ENCODE results near the gene ERN1. TPM values are rescaled to one million over a fixed set of nuclear protein-coding genes. Genes with fewer than 3 reads are reported as not detected.
"Not testable (repeated sequence)": the region's sequence is repeated elsewhere in the genome, so short reads cannot be mapped to it uniquely, and the experiment has no call there.

The ERN1 gene
- total RNA-seq, 1 experiment from 2014 or later = 79.5 TPM

- TF ChIP-seq CTCF (IDR thresholded peaks at IDR 0.05; ENCODE audit: unreplicated experiment) = no peak
- peak overlapping the region; percentile 50 for H3K27ac Mint-ChIP-seq (ENCODE audit: low read depth, unreplicated experiment)
Observed at GRCh38 chr17:64171041-64171440, 41.1 kb upstream of the ERN1 start.

GRCh38 chr17:64170286-64170685 lies 40.3 kb upstream of the ERN1 start:
- intact Hi-C loops (cut with micrococcal nuclease) = no loop called here
- H3K4me1 Mint-ChIP-seq (ENCODE audit: insufficient read depth, unreplicated experiment) = peaks cover 24% of the 10 kb centered on the region
- no peaks in the 10 kb centered on the region for H3K27me3 Mint-ChIP-seq (ENCODE audit: insufficient read depth, unreplicated experiment)
- H3K4me3 Mint-ChIP-seq (ENCODE audit: unreplicated experiment) = no peak overlapping the region
- H3K9me3 Mint-ChIP-seq (ENCODE audit: unreplicated experiment) = no peaks in the 10 kb centered on the region
- TF ChIP-seq CTCF (IDR thresholded peaks at IDR 0.05; ENCODE audit: unreplicated experiment) = no peak
- ChIA-PET CTCF (interaction anchor here (0.7 kb wide), 1 partner anchor 88 kb away, joined by 3 read pairs; no protein-coding TSS in a partner anchor), POLR2A (interaction anchor here (1.1 to 2.0 kb wide), 2 partner anchors 21 to 539 kb away, joined by 3 to 10 read pairs; no protein-coding TSS in a partner anchor)
- peaks cover 83% of the 10 kb centered on the region for H3K36me3 Mint-ChIP-seq (ENCODE audit: insufficient read depth, unreplicated experiment)
- DNase-seq (ENCODE audit: unreplicated experiment) = no peak
- peak overlapping the region; percentile 44 for H3K27ac Mint-ChIP-seq (ENCODE audit: low read depth, unreplicated experiment)
- BruUV-seq (replicated peaks) = no TSS peak

More at GRCh38 chr17:64171041-64171440, 41.1 kb upstream of the ERN1 start:
- no peaks in the 10 kb centered on the region for H3K9me3 Mint-ChIP-seq (ENCODE audit: unreplicated experiment)
- intact Hi-C loops (cut with micrococcal nuclease) = no loop called here
- no peak overlapping the region for H3K4me3 Mint-ChIP-seq (ENCODE audit: unreplicated experiment)
- peaks cover 26% of the 10 kb centered on the region for H3K4me1 Mint-ChIP-seq (ENCODE audit: insufficient read depth, unreplicated experiment)
- peaks cover 85% of the 10 kb centered on the region for H3K36me3 Mint-ChIP-seq (ENCODE audit: insufficient read depth, unreplicated experiment)
- no TSS peak for BruUV-seq (replicated peaks)
- no peaks in the 10 kb centered on the region for H3K27me3 Mint-ChIP-seq (ENCODE audit: insufficient read depth, unreplicated experiment)
- ChIA-PET CTCF (no interaction called here), POLR2A (interaction anchor here (1.1 to 2.0 kb wide), 2 partner anchors 22 to 538 kb away, joined by 3 to 10 read pairs; no protein-coding TSS in a partner anchor)
- peak; percentile 59 for DNase-seq (ENCODE audit: unreplicated experiment)

- H3K4me1 Mint-ChIP-seq (ENCODE audit: insufficient read depth, unreplicated experiment) = peaks cover 13% of the 10 kb centered on the region
- H3K4me3 Mint-ChIP-seq (ENCODE audit: unreplicated experiment); intact Hi-C loops (cut with micrococcal nuclease); H3K27ac Mint-ChIP-seq (ENCODE audit: low read depth, unreplicated experiment); DNase-seq (ENCODE audit: unreplicated experiment); H3K27me3 Mint-ChIP-seq (ENCODE audit: insufficient read depth, unreplicated experiment); H3K9me3 Mint-ChIP-seq (ENCODE audit: unreplicated experiment); BruUV-seq (replicated peaks): not testable (repeated sequence)
- peaks cover 80% of the 10 kb centered on the region for H3K36me3 Mint-ChIP-seq (ENCODE audit: insufficient read depth, unreplicated experiment)
- ChIA-PET POLR2A (interaction anchor here (1.0 to 1.1 kb wide), 3 partner anchors 20 to 48 kb away, joined by 3 to 4 read pairs (median 4); no protein-coding TSS in a partner anchor), CTCF (interaction anchor here (0.6 to 2.1 kb wide), 3 partner anchors 10 to 50 kb away, joined by 4 to 9 read pairs (median 5); no protein-coding TSS in a partner anchor)
Observed at GRCh38 chr17:64167666-64168065, 37.7 kb upstream of the ERN1 start.

GRCh38 chr17:64166876-64167275 lies 36.9 kb upstream of the ERN1 start:
- H3K36me3 Mint-ChIP-seq (ENCODE audit: insufficient read depth, unreplicated experiment) = peaks cover 76% of the 10 kb centered on the region
- H3K4me1 Mint-ChIP-seq (ENCODE audit: insufficient read depth, unreplicated experiment) = peaks cover 13% of the 10 kb centered on the region
- no peak overlapping the region for H3K27ac Mint-ChIP-seq (ENCODE audit: low read depth, unreplicated experiment)
- intact Hi-C loops (cut with micrococcal nuclease) = no loop called here
- ChIA-PET POLR2A (interaction anchor here (1.1 kb wide), 1 partner anchor 19 kb away, joined by 4 read pairs; no protein-coding TSS in a partner anchor), CTCF (interaction anchor here (1.0 to 1.4 kb wide), 3 partner anchors 19 to 115 kb away, joined by 5 to 7 read pairs (median 7); no protein-coding TSS in a partner anchor)
- TF ChIP-seq CTCF (IDR thresholded peaks at IDR 0.05; ENCODE audit: unreplicated experiment) = no peak
- H3K4me3 Mint-ChIP-seq (ENCODE audit: unreplicated experiment) = no peak overlapping the region
- no peaks in the 10 kb centered on the region for H3K27me3 Mint-ChIP-seq (ENCODE audit: insufficient read depth, unreplicated experiment)
- BruUV-seq (replicated peaks) = no TSS peak
- DNase-seq (ENCODE audit: unreplicated experiment) = no peak
- H3K9me3 Mint-ChIP-seq (ENCODE audit: unreplicated experiment) = no peaks in the 10 kb centered on the region
